ENCODE data around the gene MMP23B.
"Not testable (repeated sequence)": the region's sequence is repeated elsewhere in the genome, so short reads cannot be mapped to it uniquely, and the experiment has no call there.

Gene MMP23B

GRCh38 chr1:1631782-1632420 lies at the start of gene MMP23B:
Gene MMP23B (plus strand): TSS chr1:1632173. CDS start chr1:1632219, 46 bp downstream.
- TF ChIP-seq POLR2A (IDR thresholded peaks at IDR 0.05; ENCODE audit: low read length) (no peak), GATA1 (IDR thresholded peaks at IDR 0.05; ENCODE audit: low read depth, low read length) (no peak)
- no peak for DNase-seq

DNA sequence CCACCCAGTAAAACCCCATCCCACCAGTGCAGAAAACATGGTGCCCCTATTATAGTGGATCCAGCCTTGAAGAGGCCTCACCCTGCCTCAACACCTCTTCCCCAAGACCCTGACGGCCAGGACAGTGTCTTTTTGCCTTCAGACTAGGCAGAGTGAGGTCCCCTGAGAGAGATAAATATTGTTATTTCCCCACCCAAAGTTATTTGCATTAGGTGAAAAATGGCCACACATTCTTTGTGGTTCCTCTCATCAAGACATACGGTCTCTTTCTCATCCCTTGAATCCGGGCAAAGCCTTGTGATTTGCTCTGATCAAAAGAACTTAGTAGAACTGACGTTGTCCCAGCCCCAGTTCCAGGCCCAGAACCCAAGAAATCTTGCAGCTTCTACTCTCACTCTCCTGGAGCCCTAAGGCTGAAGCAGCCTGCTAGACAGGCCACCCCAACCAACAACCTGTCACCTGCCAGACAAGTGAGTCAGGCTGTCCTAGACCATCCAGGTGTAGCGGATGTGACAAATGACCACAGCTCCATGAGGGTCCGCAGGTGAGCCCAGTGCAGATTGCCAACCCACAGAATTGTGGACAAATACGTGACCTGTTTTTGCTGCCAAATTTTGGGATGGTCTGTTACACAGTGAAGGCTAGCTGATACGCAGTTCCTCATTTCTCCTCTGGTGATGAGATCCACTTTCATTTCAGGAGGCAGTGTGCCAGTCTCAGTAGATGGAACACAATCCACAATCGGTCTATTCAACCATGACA lies 49.2 kb upstream of the MMP23B start:
- no peak for TF ChIP-seq GATA1 (IDR thresholded peaks at IDR 0.05; ENCODE audit: low read depth, low read length)
- TF ChIP-seq POLR2A (IDR thresholded peaks at IDR 0.05; ENCODE audit: low read length): no peak
- DNase-seq: no peak

- no peak for DNase-seq
- TF ChIP-seq GATA1 (IDR thresholded peaks at IDR 0.05; ENCODE audit: low read depth, low read length) (no peak), POLR2A (IDR thresholded peaks at IDR 0.05; ENCODE audit: low read length) (no peak)
These were observed 48.5 kb upstream of the MMP23B start for GRCh38 chr1:1583347-1584010.

DNA sequence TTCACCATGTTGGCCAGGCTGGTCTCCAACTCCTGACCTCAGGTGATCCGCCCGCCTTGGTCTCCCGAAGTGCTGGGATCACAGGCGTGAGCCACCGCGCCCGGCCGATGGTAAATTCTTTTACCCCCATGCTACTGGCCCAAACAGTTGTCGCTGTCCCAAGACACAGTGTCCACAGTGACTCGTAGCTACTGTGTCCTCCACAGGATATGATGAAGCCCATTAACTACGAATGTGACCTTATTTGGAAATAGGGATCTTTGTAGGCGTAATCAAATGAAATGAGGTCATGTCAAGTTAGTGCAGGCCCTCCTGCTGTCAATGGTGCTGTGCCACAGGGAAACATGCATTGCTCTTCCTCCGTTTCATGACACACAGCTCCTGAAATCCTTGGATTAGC lies 40.5 kb upstream of the MMP23B start:
- TF ChIP-seq POLR2A (IDR thresholded peaks at IDR 0.05; ENCODE audit: low read length) (no peak), GATA1 (IDR thresholded peaks at IDR 0.05; ENCODE audit: low read depth, low read length) (no peak)
- DNase-seq: no peak

DNA sequence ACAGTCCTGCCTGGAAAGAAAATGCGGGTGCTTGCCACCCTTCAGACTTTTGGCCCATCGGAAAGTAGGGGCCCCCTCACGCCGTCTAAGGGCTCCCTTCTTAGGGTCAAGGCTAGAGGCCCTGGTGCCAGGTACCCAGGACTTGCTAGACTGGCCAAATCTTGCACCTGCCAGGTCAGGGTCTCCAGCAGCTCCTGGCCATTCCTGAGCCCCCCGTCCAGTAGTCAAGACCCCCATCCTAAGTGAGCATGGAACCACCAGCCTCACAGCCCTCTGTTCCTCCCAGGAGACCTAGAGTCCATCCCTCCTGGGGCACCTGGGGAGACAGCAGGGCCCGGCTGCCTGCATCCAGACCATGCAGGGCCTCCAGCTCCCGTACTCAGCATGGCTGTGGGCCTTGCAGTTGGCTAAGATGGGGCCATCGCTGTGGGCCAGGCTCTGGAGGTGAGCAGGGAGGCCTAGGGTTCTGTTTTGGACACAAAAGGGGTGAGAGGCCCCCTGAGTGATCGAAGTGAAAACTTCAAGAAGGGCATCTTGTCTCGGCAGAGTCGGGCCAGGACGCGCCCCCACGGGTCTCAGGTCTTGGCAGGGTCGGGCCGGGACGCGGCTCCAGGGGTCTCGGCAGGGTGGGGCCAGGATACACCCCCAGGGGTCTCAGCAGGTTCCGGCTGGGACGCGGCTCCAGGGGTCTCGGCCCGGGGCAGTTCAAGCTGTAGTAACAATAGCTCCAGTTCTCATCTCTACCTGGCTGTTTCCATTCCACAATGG lies 38.0 kb upstream of the MMP23B start:
- no peak for DNase-seq
- TF ChIP-seq POLR2A (IDR thresholded peaks at IDR 0.05; ENCODE audit: low read length) (no peak), GATA1 (IDR thresholded peaks at IDR 0.05; ENCODE audit: low read depth, low read length) (no peak)

- TF ChIP-seq POLR2A (IDR thresholded peaks at IDR 0.05; ENCODE audit: low read length) (no peak), GATA1 (IDR thresholded peaks at IDR 0.05; ENCODE audit: low read depth, low read length) (no peak)
- DNase-seq: no peak
These were observed 37.2 kb upstream of the MMP23B start for GRCh38 chr1:1594602-1595260.

GRCh38 chr1:1595341-1595740 lies 36.6 kb upstream of the MMP23B start:
- not testable (repeated sequence) for DNase-seq

DNA sequence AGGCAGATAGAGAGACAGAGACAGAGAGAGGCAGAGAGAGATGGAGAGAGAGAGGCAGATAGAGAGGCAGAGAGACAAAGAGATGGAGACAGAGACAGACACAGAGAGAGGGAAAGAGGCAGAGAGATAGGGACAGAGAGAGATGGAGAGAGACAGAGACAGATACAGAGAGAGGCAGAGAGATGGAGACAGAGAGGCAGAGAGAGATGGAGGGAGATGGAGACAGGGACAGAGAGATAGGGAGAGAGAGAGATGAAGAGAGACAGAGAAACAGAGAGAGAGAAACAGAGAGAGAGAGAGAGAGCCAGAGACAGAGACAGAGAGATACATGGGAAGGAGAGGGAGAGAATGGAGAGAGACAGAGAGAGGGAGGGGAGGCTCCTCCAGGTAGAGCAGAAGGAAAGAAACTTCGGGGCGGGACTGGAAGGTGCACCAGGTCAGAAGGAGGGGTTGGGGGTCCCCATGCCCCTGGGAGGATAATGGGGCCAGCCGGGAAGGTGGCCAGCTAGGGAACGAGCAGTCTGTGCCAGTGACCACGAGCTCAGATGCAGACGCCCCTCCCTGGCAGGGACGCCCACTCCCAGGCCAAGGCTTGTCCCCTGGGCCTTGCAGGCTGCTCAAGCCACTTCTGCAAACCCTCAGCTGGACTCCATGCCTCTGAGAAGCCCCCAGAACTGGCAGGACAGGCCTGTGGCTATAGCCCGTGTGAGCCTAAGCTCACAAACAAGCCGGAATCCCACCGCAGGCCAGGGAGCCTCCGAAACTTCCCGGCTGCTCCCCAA lies 35.3 kb upstream of the MMP23B start:
- no peak for DNase-seq
- TF ChIP-seq POLR2A (IDR thresholded peaks at IDR 0.05; ENCODE audit: low read length) (no peak), GATA1 (IDR thresholded peaks at IDR 0.05; ENCODE audit: low read depth, low read length) (no peak)

DNA sequence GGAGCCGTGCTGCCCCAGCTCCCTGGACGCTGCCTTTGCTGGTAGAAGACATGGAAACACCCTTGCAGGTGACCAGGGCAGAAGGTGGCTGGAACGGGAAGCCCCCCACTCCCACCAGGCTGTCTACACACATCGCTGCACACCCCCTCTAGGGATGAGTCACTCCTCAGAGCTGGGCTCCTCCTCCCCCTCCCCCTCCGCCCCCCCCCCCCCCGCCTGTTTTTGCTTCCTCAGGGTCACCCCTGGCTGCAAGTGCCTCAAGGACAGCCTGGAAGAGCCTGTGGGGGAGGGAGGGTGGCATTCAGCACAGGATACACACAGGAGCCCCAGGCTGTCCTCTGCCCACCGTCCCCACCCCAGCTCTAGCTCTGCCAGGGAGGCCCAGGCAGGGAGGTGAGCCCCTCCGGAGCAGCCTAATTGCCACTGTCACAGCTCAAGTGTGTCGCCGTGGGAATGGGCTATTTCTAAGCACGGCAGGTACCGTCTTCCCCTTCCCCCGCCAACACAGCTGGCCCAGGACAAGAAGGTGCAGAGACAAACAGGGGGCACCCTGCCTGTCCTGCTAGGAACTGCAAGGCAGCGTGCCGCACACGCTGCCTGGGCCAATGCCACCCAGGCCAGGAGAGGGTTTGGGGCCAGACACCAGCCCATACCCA lies 34.6 kb upstream of the MMP23B start:
- TF ChIP-seq POLR2A (IDR thresholded peaks at IDR 0.05; ENCODE audit: low read length): no peak
- TF ChIP-seq GATA1 (IDR thresholded peaks at IDR 0.05; ENCODE audit: low read depth, low read length): no peak
- no peak for DNase-seq

DNA sequence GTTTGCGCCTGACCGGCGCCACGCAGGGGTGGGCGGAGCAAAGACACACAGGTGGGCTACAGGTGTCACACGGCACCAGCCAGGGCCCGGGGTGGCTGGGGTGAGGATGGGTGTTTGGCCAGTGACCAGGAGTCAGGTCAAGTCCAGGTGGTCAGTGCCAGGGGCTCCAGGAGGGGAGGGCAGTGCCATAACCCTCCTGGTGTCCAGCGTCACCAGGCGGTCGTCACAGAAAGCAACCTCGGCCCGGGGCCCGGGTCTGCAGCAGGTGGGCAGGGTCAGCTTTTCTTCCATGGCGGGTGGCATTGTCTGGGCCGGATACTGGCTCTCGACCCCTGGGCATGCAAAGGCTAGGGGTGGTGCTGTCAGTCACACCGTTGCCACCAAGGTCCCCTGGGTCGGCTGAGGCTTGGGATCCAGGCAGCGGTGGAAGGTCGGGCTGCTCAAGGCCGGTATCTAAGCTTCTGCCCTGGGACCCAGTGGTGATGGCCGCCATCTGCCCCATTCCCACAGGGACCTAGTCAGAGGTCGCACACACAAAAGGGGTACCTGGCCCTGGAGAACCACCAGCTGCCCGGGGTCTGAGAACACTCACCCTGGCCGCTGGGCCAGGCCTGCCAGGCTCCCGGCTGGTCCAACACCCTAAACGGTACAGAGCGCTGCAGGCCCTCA lies 33.8 kb upstream of the MMP23B start:
- TF ChIP-seq POLR2A (IDR thresholded peaks at IDR 0.05; ENCODE audit: low read length) (no peak), GATA1 (IDR thresholded peaks at IDR 0.05; ENCODE audit: low read depth, low read length) (no peak)
- DNase-seq: no peak

DNA sequence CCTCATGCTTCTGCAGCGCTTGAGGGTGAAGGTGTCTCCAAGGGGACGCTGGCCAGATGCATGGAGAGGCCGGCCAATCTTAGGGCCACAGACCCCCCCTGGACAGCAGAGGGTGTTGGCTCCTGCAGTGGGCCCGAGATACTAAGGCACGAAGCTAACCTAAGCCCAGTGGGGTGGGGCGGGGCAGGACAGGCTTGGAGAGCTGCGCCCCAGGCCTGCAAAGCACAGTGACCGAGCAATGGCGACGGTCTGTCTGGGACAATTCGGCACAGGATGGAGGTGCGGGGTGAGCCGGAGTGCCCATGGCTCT lies 33.3 kb upstream of the MMP23B start:
- DNase-seq: no peak

More for the DNA sequence above, 33.3 kb upstream of the MMP23B start:
- TF ChIP-seq GATA1 (IDR thresholded peaks at IDR 0.05; ENCODE audit: low read depth, low read length): no peak
- no peak for TF ChIP-seq POLR2A (IDR thresholded peaks at IDR 0.05; ENCODE audit: low read length)

Measured in erythroblast (primary cell).